ENCODE results near the gene SPTBN5. TPM values are rescaled to one million over a fixed set of nuclear protein-coding genes. Genes with fewer than 3 reads are reported as not detected.

SPTBN5 gene
- total RNA-seq, 1 experiment from 2014 or later: 1.2 TPM

DNA sequence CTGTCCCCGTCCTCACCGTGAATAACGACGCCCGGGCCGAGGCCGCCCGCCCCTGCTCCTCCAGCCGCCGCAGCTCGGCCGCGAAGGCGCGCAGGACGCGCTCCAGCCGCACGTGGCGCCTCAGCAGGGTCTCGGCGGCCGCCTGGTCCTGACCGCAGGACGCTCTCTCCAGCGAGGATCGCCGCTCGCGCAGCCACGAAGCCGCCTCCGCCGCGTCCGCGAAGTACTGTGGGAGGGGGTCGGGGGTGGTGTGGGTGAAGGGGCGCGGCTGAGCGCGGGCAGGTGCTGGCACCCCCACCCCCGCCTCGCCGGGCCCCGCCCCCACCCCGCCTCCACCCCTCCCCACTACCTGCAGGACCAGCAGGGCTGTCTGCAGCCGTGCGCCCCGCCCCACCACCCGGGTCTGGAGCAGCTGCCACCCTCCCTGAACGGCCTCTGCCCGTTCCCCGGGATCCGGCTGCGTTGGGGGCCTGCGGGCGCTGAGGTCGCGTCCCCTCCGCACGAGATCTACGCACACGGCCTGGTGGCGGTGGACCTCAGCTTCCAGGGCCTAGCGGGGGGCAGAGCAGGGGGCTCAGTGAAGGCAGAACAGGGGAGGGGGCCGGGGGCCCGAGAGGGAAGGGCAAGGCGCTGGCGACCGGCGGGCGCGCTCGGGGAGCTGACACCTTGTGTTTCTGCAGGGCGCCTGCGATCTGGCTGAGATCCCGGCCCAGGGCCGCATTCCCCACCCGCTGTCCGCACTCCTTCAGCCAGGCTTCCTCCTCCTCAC is 11.7 kb downstream of the SPTBN5 start (continued):
- no peak for TF ChIP-seq OVOL2 (CRISPR knock-in tag; IDR thresholded peaks at IDR 0.05; ENCODE audit: borderline replicate concordance)
- no peak for TF ChIP-seq ZSCAN18 (CRISPR knock-in tag; IDR thresholded peaks at IDR 0.05)
- no peak for TF ChIP-seq NFATC4 (CRISPR knock-in tag; IDR thresholded peaks at IDR 0.05)
- TF ChIP-seq, protein P1, sequence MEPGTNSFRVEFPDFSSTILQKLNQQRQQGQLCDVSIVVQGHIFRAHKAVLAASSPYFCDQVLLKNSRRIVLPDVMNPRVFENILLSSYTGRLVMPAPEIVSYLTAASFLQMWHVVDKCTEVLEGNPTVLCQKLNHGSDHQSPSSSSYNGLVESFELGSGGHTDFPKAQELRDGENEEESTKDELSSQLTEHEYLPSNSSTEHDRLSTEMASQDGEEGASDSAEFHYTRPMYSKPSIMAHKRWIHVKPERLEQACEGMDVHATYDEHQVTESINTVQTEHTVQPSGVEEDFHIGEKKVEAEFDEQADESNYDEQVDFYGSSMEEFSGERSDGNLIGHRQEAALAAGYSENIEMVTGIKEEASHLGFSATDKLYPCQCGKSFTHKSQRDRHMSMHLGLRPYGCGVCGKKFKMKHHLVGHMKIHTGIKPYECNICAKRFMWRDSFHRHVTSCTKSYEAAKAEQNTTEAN (CRISPR knock-in tag; IDR thresholded peaks at IDR 0.05): peak; percentile 51; the same call in 1 of the 2 replicates
- TF ChIP-seq ATF1 (CRISPR knock-in tag; IDR thresholded peaks at IDR 0.05): no peak
- TF ChIP-seq, protein P2, sequence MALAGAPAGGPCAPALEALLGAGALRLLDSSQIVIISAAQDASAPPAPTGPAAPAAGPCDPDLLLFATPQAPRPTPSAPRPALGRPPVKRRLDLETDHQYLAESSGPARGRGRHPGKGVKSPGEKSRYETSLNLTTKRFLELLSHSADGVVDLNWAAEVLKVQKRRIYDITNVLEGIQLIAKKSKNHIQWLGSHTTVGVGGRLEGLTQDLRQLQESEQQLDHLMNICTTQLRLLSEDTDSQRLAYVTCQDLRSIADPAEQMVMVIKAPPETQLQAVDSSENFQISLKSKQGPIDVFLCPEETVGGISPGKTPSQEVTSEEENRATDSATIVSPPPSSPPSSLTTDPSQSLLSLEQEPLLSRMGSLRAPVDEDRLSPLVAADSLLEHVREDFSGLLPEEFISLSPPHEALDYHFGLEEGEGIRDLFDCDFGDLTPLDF (CRISPR knock-in tag; IDR thresholded peaks at IDR 0.05): peak; percentile 90
- no peak for TF ChIP-seq ZNF532 (CRISPR knock-in tag; IDR thresholded peaks at IDR 0.05; ENCODE audit: borderline replicate concordance)
- no peak for TF ChIP-seq GTF2I (CRISPR knock-in tag; conservative IDR thresholded peaks at IDR 0.05)
- TF ChIP-seq HMGXB4 (CRISPR knock-in tag; IDR thresholded peaks at IDR 0.05): 0 out of 2 replicates have a peak, but pooled peaks have one; percentile 53
- peak; percentile 52 for TF ChIP-seq USF2 (CRISPR knock-in tag; IDR thresholded peaks at IDR 0.05)
- TF ChIP-seq, protein P3, sequence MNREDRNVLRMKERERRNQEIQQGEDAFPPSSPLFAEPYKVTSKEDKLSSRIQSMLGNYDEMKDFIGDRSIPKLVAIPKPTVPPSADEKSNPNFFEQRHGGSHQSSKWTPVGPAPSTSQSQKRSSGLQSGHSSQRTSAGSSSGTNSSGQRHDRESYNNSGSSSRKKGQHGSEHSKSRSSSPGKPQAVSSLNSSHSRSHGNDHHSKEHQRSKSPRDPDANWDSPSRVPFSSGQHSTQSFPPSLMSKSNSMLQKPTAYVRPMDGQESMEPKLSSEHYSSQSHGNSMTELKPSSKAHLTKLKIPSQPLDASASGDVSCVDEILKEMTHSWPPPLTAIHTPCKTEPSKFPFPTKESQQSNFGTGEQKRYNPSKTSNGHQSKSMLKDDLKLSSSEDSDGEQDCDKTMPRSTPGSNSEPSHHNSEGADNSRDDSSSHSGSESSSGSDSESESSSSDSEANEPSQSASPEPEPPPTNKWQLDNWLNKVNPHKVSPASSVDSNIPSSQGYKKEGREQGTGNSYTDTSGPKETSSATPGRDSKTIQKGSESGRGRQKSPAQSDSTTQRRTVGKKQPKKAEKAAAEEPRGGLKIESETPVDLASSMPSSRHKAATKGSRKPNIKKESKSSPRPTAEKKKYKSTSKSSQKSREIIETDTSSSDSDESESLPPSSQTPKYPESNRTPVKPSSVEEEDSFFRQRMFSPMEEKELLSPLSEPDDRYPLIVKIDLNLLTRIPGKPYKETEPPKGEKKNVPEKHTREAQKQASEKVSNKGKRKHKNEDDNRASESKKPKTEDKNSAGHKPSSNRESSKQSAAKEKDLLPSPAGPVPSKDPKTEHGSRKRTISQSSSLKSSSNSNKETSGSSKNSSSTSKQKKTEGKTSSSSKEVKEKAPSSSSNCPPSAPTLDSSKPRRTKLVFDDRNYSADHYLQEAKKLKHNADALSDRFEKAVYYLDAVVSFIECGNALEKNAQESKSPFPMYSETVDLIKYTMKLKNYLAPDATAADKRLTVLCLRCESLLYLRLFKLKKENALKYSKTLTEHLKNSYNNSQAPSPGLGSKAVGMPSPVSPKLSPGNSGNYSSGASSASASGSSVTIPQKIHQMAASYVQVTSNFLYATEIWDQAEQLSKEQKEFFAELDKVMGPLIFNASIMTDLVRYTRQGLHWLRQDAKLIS (CRISPR knock-in tag; IDR thresholded peaks at IDR 0.05; ENCODE audit: borderline replicate concordance): no peak
- TF ChIP-seq, protein P4, sequence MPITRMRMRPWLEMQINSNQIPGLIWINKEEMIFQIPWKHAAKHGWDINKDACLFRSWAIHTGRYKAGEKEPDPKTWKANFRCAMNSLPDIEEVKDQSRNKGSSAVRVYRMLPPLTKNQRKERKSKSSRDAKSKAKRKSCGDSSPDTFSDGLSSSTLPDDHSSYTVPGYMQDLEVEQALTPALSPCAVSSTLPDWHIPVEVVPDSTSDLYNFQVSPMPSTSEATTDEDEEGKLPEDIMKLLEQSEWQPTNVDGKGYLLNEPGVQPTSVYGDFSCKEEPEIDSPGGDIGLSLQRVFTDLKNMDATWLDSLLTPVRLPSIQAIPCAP (CRISPR knock-in tag; IDR thresholded peaks at IDR 0.05): peak; percentile 96
- peak; percentile 77; the same call in 1 of the 2 replicates for TF ChIP-seq ELF4 (CRISPR knock-in tag; IDR thresholded peaks at IDR 0.05; ENCODE audit: low read depth)
- no peak for TF ChIP-seq ZNF423 (CRISPR knock-in tag; IDR thresholded peaks at IDR 0.05)
- TF ChIP-seq, protein P5, sequence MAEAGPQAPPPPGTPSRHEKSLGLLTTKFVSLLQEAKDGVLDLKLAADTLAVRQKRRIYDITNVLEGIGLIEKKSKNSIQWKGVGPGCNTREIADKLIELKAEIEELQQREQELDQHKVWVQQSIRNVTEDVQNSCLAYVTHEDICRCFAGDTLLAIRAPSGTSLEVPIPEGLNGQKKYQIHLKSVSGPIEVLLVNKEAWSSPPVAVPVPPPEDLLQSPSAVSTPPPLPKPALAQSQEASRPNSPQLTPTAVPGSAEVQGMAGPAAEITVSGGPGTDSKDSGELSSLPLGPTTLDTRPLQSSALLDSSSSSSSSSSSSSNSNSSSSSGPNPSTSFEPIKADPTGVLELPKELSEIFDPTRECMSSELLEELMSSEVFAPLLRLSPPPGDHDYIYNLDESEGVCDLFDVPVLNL (CRISPR knock-in tag; IDR thresholded peaks at IDR 0.05; ENCODE audit: borderline replicate concordance, low read depth): peak; percentile 80; the same call in 1 of the 2 replicates
- TF ChIP-seq, protein P6, sequence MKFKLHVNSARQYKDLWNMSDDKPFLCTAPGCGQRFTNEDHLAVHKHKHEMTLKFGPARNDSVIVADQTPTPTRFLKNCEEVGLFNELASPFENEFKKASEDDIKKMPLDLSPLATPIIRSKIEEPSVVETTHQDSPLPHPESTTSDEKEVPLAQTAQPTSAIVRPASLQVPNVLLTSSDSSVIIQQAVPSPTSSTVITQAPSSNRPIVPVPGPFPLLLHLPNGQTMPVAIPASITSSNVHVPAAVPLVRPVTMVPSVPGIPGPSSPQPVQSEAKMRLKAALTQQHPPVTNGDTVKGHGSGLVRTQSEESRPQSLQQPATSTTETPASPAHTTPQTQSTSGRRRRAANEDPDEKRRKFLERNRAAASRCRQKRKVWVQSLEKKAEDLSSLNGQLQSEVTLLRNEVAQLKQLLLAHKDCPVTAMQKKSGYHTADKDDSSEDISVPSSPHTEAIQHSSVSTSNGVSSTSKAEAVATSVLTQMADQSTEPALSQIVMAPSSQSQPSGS (CRISPR knock-in tag; IDR thresholded peaks at IDR 0.05; ENCODE audit: borderline replicate concordance, low read depth): peak; percentile 71; the same call in 1 of the 2 replicates
- no peak for TF ChIP-seq GRHL2 (CRISPR knock-in tag; IDR thresholded peaks at IDR 0.05; ENCODE audit: insufficient replicate concordance, severe bottlenecking)
